Measurements from ENCODE around the gene RIMS1.

Gene RIMS1

DNA sequence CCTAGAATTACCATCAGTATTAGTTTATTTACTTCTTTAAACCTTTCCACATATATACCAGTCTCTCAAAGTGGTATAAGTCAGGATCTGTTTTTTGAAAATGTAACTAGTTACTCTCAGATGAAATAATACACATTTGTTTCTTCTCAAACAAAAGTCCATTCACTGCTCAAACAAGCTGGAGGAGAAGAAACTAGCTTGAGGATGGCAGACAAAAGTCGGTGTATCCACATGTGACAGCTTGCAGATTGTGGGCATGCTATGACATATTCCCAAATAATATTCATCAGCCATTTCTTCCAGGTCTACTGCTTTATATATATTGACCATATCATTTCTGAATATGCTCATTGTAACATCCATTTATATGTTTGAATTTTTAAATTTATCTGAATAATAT, 538.1 kb downstream of the RIMS1 start:
- Histone ChIP-seq H3K36me3 (replicated peaks; ENCODE audit: low read depth, low read length) (no peaks in the 10 kb centered on the region), H3K9me3 (ENCODE audit: insufficient read depth, low read length) (no peaks in the 10 kb centered on the region), H2AFZ (ENCODE audit: low read depth, low read length) (no peak overlapping the region), H4K20me1 (ENCODE audit: insufficient read depth, low read length) (no peaks in the 10 kb centered on the region), H3K27ac (ENCODE audit: low read length) (no peak overlapping the region), H3K4me1 (ENCODE audit: low read length) (peaks cover 10% of the 10 kb centered on the region), H3K4me2 (ENCODE audit: low read length) (no peak overlapping the region), H3K4me3 (ENCODE audit: low read length) (no peak overlapping the region), H3K79me2 (ENCODE audit: low read length) (no peaks in the 10 kb centered on the region), H3K27me3 (ENCODE audit: low read depth, low read length) (no peaks in the 10 kb centered on the region; the same call in 1 of the 2 replicates), H3K9ac (ENCODE audit: low read length) (no peak overlapping the region)
- TF ChIP-seq EZH2phosphoT487 (IDR thresholded peaks at IDR 0.05; ENCODE audit: low read depth): no peak
- TF ChIP-seq, protein P1, sequence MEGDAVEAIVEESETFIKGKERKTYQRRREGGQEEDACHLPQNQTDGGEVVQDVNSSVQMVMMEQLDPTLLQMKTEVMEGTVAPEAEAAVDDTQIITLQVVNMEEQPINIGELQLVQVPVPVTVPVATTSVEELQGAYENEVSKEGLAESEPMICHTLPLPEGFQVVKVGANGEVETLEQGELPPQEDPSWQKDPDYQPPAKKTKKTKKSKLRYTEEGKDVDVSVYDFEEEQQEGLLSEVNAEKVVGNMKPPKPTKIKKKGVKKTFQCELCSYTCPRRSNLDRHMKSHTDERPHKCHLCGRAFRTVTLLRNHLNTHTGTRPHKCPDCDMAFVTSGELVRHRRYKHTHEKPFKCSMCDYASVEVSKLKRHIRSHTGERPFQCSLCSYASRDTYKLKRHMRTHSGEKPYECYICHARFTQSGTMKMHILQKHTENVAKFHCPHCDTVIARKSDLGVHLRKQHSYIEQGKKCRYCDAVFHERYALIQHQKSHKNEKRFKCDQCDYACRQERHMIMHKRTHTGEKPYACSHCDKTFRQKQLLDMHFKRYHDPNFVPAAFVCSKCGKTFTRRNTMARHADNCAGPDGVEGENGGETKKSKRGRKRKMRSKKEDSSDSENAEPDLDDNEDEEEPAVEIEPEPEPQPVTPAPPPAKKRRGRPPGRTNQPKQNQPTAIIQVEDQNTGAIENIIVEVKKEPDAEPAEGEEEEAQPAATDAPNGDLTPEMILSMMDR (IDR thresholded peaks at IDR 0.05; ENCODE audit: low read depth, low read length): no peak

DNA sequence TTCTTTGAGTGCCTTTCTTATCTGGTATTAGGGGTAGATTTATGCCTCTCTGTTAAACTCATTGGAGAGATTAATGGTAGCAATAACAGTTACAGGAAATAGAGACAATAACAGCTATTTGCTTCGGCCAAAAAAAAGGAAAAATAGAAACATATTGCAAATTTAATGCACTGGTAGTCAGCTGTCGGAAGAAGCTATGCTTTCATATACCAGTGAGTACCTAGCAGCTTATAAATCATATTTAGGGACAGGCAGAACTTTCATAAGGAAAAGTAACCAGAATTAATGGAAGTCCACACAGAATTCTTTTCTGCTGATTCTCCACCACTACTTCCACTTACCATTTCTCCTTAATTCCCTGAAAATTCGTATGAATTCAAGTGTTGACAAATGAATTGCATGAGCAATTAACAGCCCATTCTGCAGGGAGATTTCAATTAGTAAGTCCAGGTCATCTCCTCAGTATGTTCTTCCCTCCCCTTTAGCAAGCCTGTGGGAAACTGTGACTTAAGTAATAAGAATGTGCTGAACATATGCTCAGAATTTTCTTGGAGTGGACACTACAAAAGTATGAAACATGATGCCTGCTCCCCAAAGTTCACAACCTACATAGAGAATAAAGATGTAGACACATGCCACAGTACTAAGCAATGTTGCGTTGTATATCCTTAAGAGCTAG, 538.8 kb downstream of the RIMS1 start:
- H3K4me2 ChIP-seq (ENCODE audit: low read length): no peak overlapping the region
- H3K9me3 ChIP-seq (ENCODE audit: insufficient read depth, low read length): no peaks in the 10 kb centered on the region
- H3K27me3 ChIP-seq (ENCODE audit: low read depth, low read length): no peaks in the 10 kb centered on the region; the same call in 1 of the 2 replicates
- H3K27ac ChIP-seq (ENCODE audit: low read length): no peak overlapping the region
- no peak overlapping the region for H2AFZ ChIP-seq (ENCODE audit: low read depth, low read length)
- no peak overlapping the region for H3K9ac ChIP-seq (ENCODE audit: low read length)
- TF ChIP-seq, protein P1 (IDR thresholded peaks at IDR 0.05; ENCODE audit: low read depth, low read length): no peak
- no peak for TF ChIP-seq EZH2phosphoT487 (IDR thresholded peaks at IDR 0.05; ENCODE audit: low read depth)
- H4K20me1 ChIP-seq (ENCODE audit: insufficient read depth, low read length): no peaks in the 10 kb centered on the region
- H3K36me3 ChIP-seq (replicated peaks; ENCODE audit: low read depth, low read length): no peaks in the 10 kb centered on the region
- H3K4me1 ChIP-seq (ENCODE audit: low read length): peaks cover 8% of the 10 kb centered on the region
- H3K4me3 ChIP-seq (ENCODE audit: low read length): no peak overlapping the region
- H3K79me2 ChIP-seq (ENCODE audit: low read length): no peaks in the 10 kb centered on the region

DNA sequence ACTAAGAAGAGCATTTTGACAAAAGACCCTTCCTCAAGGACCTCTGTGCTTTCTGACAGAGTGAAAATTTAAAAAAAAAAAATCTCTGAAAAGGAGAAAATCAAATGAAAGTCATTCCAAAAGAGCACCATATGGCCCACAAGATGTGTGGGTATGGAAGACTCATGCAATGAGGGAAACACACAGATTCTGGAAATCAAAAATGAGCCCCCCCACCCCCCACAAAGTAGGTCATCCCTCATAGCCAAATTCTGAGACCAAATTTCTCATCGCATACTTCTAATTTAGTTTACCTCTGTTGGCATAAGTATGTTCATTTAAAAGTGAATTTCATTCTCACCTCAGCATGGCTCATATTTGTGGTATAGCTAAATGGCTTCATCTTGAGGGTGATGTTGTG, 554.3 kb downstream of the RIMS1 start:
- Histone ChIP-seq H3K27ac (ENCODE audit: low read length) (no peak overlapping the region), H2AFZ (ENCODE audit: low read depth, low read length) (no peak overlapping the region), H3K9ac (ENCODE audit: low read length) (no peak overlapping the region), H3K4me1 (ENCODE audit: low read length) (peaks cover 4% of the 10 kb centered on the region), H3K4me2 (ENCODE audit: low read length) (no peak overlapping the region), H3K4me3 (ENCODE audit: low read length) (no peak overlapping the region), H3K36me3 (replicated peaks; ENCODE audit: low read depth, low read length) (no peaks in the 10 kb centered on the region), H4K20me1 (ENCODE audit: insufficient read depth, low read length) (no peaks in the 10 kb centered on the region), H3K79me2 (ENCODE audit: low read length) (no peaks in the 10 kb centered on the region), H3K9me3 (ENCODE audit: insufficient read depth, low read length) (no peaks in the 10 kb centered on the region), H3K27me3 (ENCODE audit: low read depth, low read length) (no peaks in the 10 kb centered on the region)
- TF ChIP-seq, protein P1 (IDR thresholded peaks at IDR 0.05; ENCODE audit: low read depth, low read length): no peak
- TF ChIP-seq EZH2phosphoT487 (IDR thresholded peaks at IDR 0.05; ENCODE audit: low read depth): no peak

- H3K4me3 ChIP-seq (ENCODE audit: low read length): no peak overlapping the region
- no peaks in the 10 kb centered on the region for H3K36me3 ChIP-seq (replicated peaks; ENCODE audit: low read depth, low read length)
- H3K27ac ChIP-seq (ENCODE audit: low read length): no peak overlapping the region
- H3K4me2 ChIP-seq (ENCODE audit: low read length): no peak overlapping the region
- H2AFZ ChIP-seq (ENCODE audit: low read depth, low read length): no peak overlapping the region
- H3K4me1 ChIP-seq (ENCODE audit: low read length): peaks cover 9% of the 10 kb centered on the region
- no peaks in the 10 kb centered on the region for H3K79me2 ChIP-seq (ENCODE audit: low read length)
- no peaks in the 10 kb centered on the region for H3K27me3 ChIP-seq (ENCODE audit: low read depth, low read length)
- no peak for TF ChIP-seq EZH2phosphoT487 (IDR thresholded peaks at IDR 0.05; ENCODE audit: low read depth)
- H3K9me3 ChIP-seq (ENCODE audit: insufficient read depth, low read length): no peaks in the 10 kb centered on the region
- no peaks in the 10 kb centered on the region for H4K20me1 ChIP-seq (ENCODE audit: insufficient read depth, low read length)
- no peak overlapping the region for H3K9ac ChIP-seq (ENCODE audit: low read length)
Measured at GRCh38 chr6:72446430-72446829, 560.1 kb downstream of the RIMS1 start.

All from OCI-LY3 (cell line).